HUES64 (cell line): ENCODE measurements around the gene SSTR5. TPM values are rescaled to one million over a fixed set of nuclear protein-coding genes. Genes with fewer than 3 reads are reported as not detected.
"Not testable (repeated sequence)": the region's sequence is repeated elsewhere in the genome, so short reads cannot be mapped to it uniquely, and the experiment has no call there.

Source experiments
- H3K27ac ChIP-seq: 2 replicates; pipeline ENCODE4 v1.7.0; 2013; ENCODE audit warnings: low read depth, low read length, inconsistent platforms
- H3K27me3 ChIP-seq: 2 replicates; pipeline ENCODE4 v1.6.1; 2013; ENCODE audit warnings: mild to moderate bottlenecking, low read length; ENCODE audit not compliant: insufficient read depth
- H3K36me3 ChIP-seq: 2 replicates; pipeline ENCODE4 v1.6.1; 2013; ENCODE audit warnings: mild to moderate bottlenecking, low read length; ENCODE audit not compliant: insufficient read depth
- H3K4me1 ChIP-seq: 2 replicates; pipeline ENCODE4 v1.6.1; 2013; ENCODE audit warnings: mild to moderate bottlenecking, low read length, moderate library complexity; ENCODE audit not compliant: insufficient read depth
- H3K4me3 ChIP-seq: 2 replicates; pipeline ENCODE4 v1.5.1; 2013; ENCODE audit warnings: mild to moderate bottlenecking, low read length, moderate library complexity
- H3K9ac ChIP-seq: 2 replicates; pipeline ENCODE4 v1.6.1; 2013; ENCODE audit warnings: mild to moderate bottlenecking, low read depth, low read length
- H3K9me3 ChIP-seq: 2 replicates; pipeline ENCODE4 v1.6.1; 2013; ENCODE audit warnings: low read depth, low read length; ENCODE audit not compliant: insufficient read depth
- WGBS: fragments of 150-250, 120-280 bp; methylation state at CpG from one replicate; pipeline ENCODE4 v1.1.7; 2013; ENCODE audit warnings: missing lambda C conversion rate; 5-methylcytosine and 5-hydroxymethylcytosine counted together
- polyA plus RNA-seq, 2 experiments: library from polyadenylated mRNA; stranded (reverse); fragments of 50-300 nt; gene quantifications; one replicate each; pipeline ENCODE4 v1.2.3, GENCODE V29; 2013

SSTR5 gene
- 0.20 TPM for polyA plus RNA-seq (2013, experiment 1 of 2)
- polyA plus RNA-seq (2013, experiment 2 of 2), result not detected

GRCh38 chr16:1072526-1073261 lies at the start of gene SSTR5:
Gene SSTR5, plus strand, starts transcription at chr16:1072747. Its CDS starts 6,122 bp downstream, at chr16:1078869.
- H3K27me3 ChIP-seq, result peaks cover 20% of the 10 kb centered on the region

GRCh38 chr16:1024138-1024537 lies 48.4 kb upstream of the SSTR5 start:
- 95% methylated on average over 20 of the region's 20 CpGs for WGBS
- no peaks in the 10 kb centered on the region for H3K9me3 ChIP-seq
- H3K27ac ChIP-seq, result no peak overlapping the region
- no peaks in the 10 kb centered on the region for H3K27me3 ChIP-seq
- H3K4me1 ChIP-seq, result no peaks in the 10 kb centered on the region
- H3K36me3 ChIP-seq, result no peaks in the 10 kb centered on the region
- no peak overlapping the region for H3K4me3 ChIP-seq
- H3K9ac ChIP-seq, result no peak overlapping the region

More at GRCh38 chr16:1072526-1073261, at the start of gene SSTR5:
- Histone ChIP-seq H3K4me1 (0 out of 2 replicates have a peak, but pooled peaks cover 6% of the 10 kb centered on the region), H3K9me3 (no peaks in the 10 kb centered on the region), H3K4me3 (peak within 1 kb of the TSS; percentile 42), H3K36me3 (no peaks in the 10 kb centered on the region), H3K27ac (no peak within 1 kb of the TSS), H3K9ac (no peak within 1 kb of the TSS)
- 17% methylated on average over 54 of the region's 59 CpGs for WGBS

GRCh38 chr16:1025183-1025809 lies 47.3 kb upstream of the SSTR5 start:
- H3K36me3 ChIP-seq, H3K27me3 ChIP-seq, H3K4me1 ChIP-seq, H3K9ac ChIP-seq, H3K27ac ChIP-seq, H3K9me3 ChIP-seq, H3K4me3 ChIP-seq: not testable (repeated sequence)
- WGBS, result 76% methylated on average over 24 of the region's 24 CpGs

GRCh38 chr16:1026057-1026783 lies 46.3 kb upstream of the SSTR5 start:
- Histone ChIP-seq H3K9me3 (no peaks in the 10 kb centered on the region), H3K4me1 (no peaks in the 10 kb centered on the region), H3K36me3 (no peaks in the 10 kb centered on the region), H3K4me3 (no peak overlapping the region), H3K9ac (no peak overlapping the region), H3K27me3 (no peaks in the 10 kb centered on the region), H3K27ac (no peak overlapping the region)
- WGBS, result 91% methylated on average over 35 of the region's 35 CpGs

- H3K4me1 ChIP-seq, result no peaks in the 10 kb centered on the region
- no peak overlapping the region for H3K27ac ChIP-seq
- 93% methylated on average over 27 of the region's 27 CpGs for WGBS
- H3K9ac ChIP-seq, result no peak overlapping the region
- H3K36me3 ChIP-seq, result no peaks in the 10 kb centered on the region
- H3K4me3 ChIP-seq, result no peak overlapping the region
- no peaks in the 10 kb centered on the region for H3K27me3 ChIP-seq
- H3K9me3 ChIP-seq, result no peaks in the 10 kb centered on the region
Observed at GRCh38 chr16:1026784-1027500, 45.6 kb upstream of the SSTR5 start.

GRCh38 chr16:1027501-1027815 lies 45.1 kb upstream of the SSTR5 start:
- Histone ChIP-seq H3K27me3 (no peaks in the 10 kb centered on the region), H3K27ac (no peak overlapping the region), H3K9ac (no peak overlapping the region), H3K4me1 (no peaks in the 10 kb centered on the region), H3K9me3 (no peaks in the 10 kb centered on the region), H3K4me3 (no peak overlapping the region), H3K36me3 (no peaks in the 10 kb centered on the region)
- 93% methylated on average over 18 of the region's 22 CpGs for WGBS

GRCh38 chr16:1028056-1028455 lies 44.5 kb upstream of the SSTR5 start:
- 85% methylated on average over 15 of the region's 15 CpGs for WGBS
- H3K9ac ChIP-seq, result no peak overlapping the region
- no peak overlapping the region for H3K4me3 ChIP-seq
- no peak overlapping the region for H3K27ac ChIP-seq
- H3K4me1 ChIP-seq, result no peaks in the 10 kb centered on the region
- H3K9me3 ChIP-seq, result 0 out of 2 replicates have a peak, but pooled peaks cover 4% of the 10 kb centered on the region
- no peaks in the 10 kb centered on the region for H3K27me3 ChIP-seq
- no peaks in the 10 kb centered on the region for H3K36me3 ChIP-seq

- Histone ChIP-seq H3K4me3 (no peak overlapping the region), H3K36me3 (no peaks in the 10 kb centered on the region), H3K27me3 (no peaks in the 10 kb centered on the region), H3K9ac (no peak overlapping the region), H3K9me3 (0 out of 2 replicates have a peak, but pooled peaks cover 5% of the 10 kb centered on the region), H3K27ac (no peak overlapping the region), H3K4me1 (no peaks in the 10 kb centered on the region)
- WGBS, result 94% methylated on average over 39 of the region's 39 CpGs
Observed at GRCh38 chr16:1028524-1029258, 43.9 kb upstream of the SSTR5 start.

- no peak overlapping the region for H3K27ac ChIP-seq
- H3K4me3 ChIP-seq, result no peak overlapping the region
- 93% methylated on average over 14 of the region's 14 CpGs for WGBS
- no peaks in the 10 kb centered on the region for H3K36me3 ChIP-seq
- H3K9ac ChIP-seq, result no peak overlapping the region
- 0 out of 2 replicates have a peak, but pooled peaks cover 5% of the 10 kb centered on the region for H3K9me3 ChIP-seq
- H3K4me1 ChIP-seq, result no peaks in the 10 kb centered on the region
- H3K27me3 ChIP-seq, result no peaks in the 10 kb centered on the region
Observed at GRCh38 chr16:1029259-1029545, 43.3 kb upstream of the SSTR5 start.

GRCh38 chr16:1030473-1030901 lies 42.1 kb upstream of the SSTR5 start:
- 0 out of 2 replicates have a peak, but pooled peaks cover 5% of the 10 kb centered on the region for H3K9me3 ChIP-seq
- no peak overlapping the region for H3K27ac ChIP-seq
- H3K4me1 ChIP-seq, result no peaks in the 10 kb centered on the region
- 84% methylated on average over 26 of the region's 26 CpGs for WGBS
- H3K4me3 ChIP-seq, result no peak overlapping the region
- H3K27me3 ChIP-seq, result no peaks in the 10 kb centered on the region
- H3K36me3 ChIP-seq, result no peaks in the 10 kb centered on the region
- no peak overlapping the region for H3K9ac ChIP-seq
